ENCODE measurements around the gene MCM7.
"Not testable (repeated sequence)": the region's sequence is repeated elsewhere in the genome, so short reads cannot be mapped to it uniquely, and the experiment has no call there.

Gene MCM7

GRCh38 chr7:100101016-100101862, at the start of gene MCM7, which contains the start of gene AP4M1:
Gene MCM7, minus strand, starts transcription at chr7:100101397. Its CDS starts 103 bp downstream, at chr7:100101294.
Gene AP4M1, plus strand, starts transcription at chr7:100101643. Its CDS starts 72 bp downstream, at chr7:100101715.
- Histone ChIP-seq H2AFZ (ENCODE audit: low read depth, low read length) (no peak within 1 kb of the TSS), H3K4me3 (ENCODE audit: low read length) (peak within 1 kb of the TSS; percentile 81), H3K27me3 (ENCODE audit: insufficient read depth, low read length) (no peaks in the 10 kb centered on the region), H3K36me3 (ENCODE audit: insufficient read depth, low read length) (peaks cover 50% of the 10 kb centered on the region), H3K9me3 (ENCODE audit: low read length) (no peaks in the 10 kb centered on the region), H3K4me1 (ENCODE audit: insufficient read depth, low read length) (peaks cover 24% of the 10 kb centered on the region)

GRCh38 chr7:100148559-100149328, 47.5 kb upstream of the MCM7 start, which contains the start of gene LAMTOR4:
Gene LAMTOR4, plus strand, starts transcription at chr7:100148918. Its CDS starts 55 bp downstream, at chr7:100148973.
- Histone ChIP-seq H3K4me1 (ENCODE audit: insufficient read depth, low read length) (peaks cover 11% of the 10 kb centered on the region), H3K36me3 (ENCODE audit: insufficient read depth, low read length) (peaks cover 19% of the 10 kb centered on the region), H3K27me3 (ENCODE audit: insufficient read depth, low read length) (no peaks in the 10 kb centered on the region), H3K4me3 (ENCODE audit: low read length) (peak within 1 kb of the TSS; percentile 89), H2AFZ (ENCODE audit: low read depth, low read length) (peak within 1 kb of the TSS; percentile 66), H3K9me3 (ENCODE audit: low read length) (no peaks in the 10 kb centered on the region)

GRCh38 chr7:100148225-100148558, 47.0 kb upstream of the MCM7 start:
- H2AFZ ChIP-seq (ENCODE audit: low read depth, low read length): peak overlapping the region; percentile 66
- peak overlapping the region; percentile 89 for H3K4me3 ChIP-seq (ENCODE audit: low read length)
- peaks cover 11% of the 10 kb centered on the region for H3K4me1 ChIP-seq (ENCODE audit: insufficient read depth, low read length)
- H3K9me3 ChIP-seq (ENCODE audit: low read length): no peaks in the 10 kb centered on the region
- no peaks in the 10 kb centered on the region for H3K27me3 ChIP-seq (ENCODE audit: insufficient read depth, low read length)
- peaks cover 13% of the 10 kb centered on the region for H3K36me3 ChIP-seq (ENCODE audit: insufficient read depth, low read length)

- Histone ChIP-seq H3K4me3 (ENCODE audit: low read length) (no peak overlapping the region), H3K27me3 (ENCODE audit: insufficient read depth, low read length) (no peaks in the 10 kb centered on the region), H3K4me1 (ENCODE audit: insufficient read depth, low read length) (peaks cover 11% of the 10 kb centered on the region), H3K36me3 (ENCODE audit: insufficient read depth, low read length) (peaks cover 6% of the 10 kb centered on the region), H3K9me3 (ENCODE audit: low read length) (no peaks in the 10 kb centered on the region), H2AFZ (ENCODE audit: low read depth, low read length) (no peak overlapping the region)
Measured at GRCh38 chr7:100147278-100147677, 46.1 kb upstream of the MCM7 start.

- H3K36me3 ChIP-seq (ENCODE audit: insufficient read depth, low read length); H3K27me3 ChIP-seq (ENCODE audit: insufficient read depth, low read length); H2AFZ ChIP-seq (ENCODE audit: low read depth, low read length); H3K9me3 ChIP-seq (ENCODE audit: low read length); H3K4me3 ChIP-seq (ENCODE audit: low read length): not testable (repeated sequence)
- H3K4me1 ChIP-seq (ENCODE audit: insufficient read depth, low read length): peaks cover 11% of the 10 kb centered on the region
Measured at GRCh38 chr7:100146350-100146749, 45.2 kb upstream of the MCM7 start.

GRCh38 chr7:100142461-100142860, 41.3 kb upstream of the MCM7 start:
- no peak overlapping the region for H3K4me3 ChIP-seq (ENCODE audit: low read length)
- no peaks in the 10 kb centered on the region for H3K9me3 ChIP-seq (ENCODE audit: low read length)
- no peaks in the 10 kb centered on the region for H3K4me1 ChIP-seq (ENCODE audit: insufficient read depth, low read length)
- H3K36me3 ChIP-seq (ENCODE audit: insufficient read depth, low read length): no peaks in the 10 kb centered on the region
- no peaks in the 10 kb centered on the region for H3K27me3 ChIP-seq (ENCODE audit: insufficient read depth, low read length)
- H2AFZ ChIP-seq (ENCODE audit: low read depth, low read length): no peak overlapping the region

- Histone ChIP-seq H3K9me3 (ENCODE audit: low read length) (no peaks in the 10 kb centered on the region), H3K27me3 (ENCODE audit: insufficient read depth, low read length) (no peaks in the 10 kb centered on the region), H3K4me1 (ENCODE audit: insufficient read depth, low read length) (no peaks in the 10 kb centered on the region), H3K36me3 (ENCODE audit: insufficient read depth, low read length) (no peaks in the 10 kb centered on the region), H3K4me3 (ENCODE audit: low read length) (no peak overlapping the region), H2AFZ (ENCODE audit: low read depth, low read length) (peak overlapping the region; percentile 10)
Measured at GRCh38 chr7:100141555-100141949, 40.4 kb upstream of the MCM7 start.

- no peaks in the 10 kb centered on the region for H3K27me3 ChIP-seq (ENCODE audit: insufficient read depth, low read length)
- H3K9me3 ChIP-seq (ENCODE audit: low read length): no peaks in the 10 kb centered on the region
- no peak overlapping the region for H2AFZ ChIP-seq (ENCODE audit: low read depth, low read length)
- no peak overlapping the region for H3K4me3 ChIP-seq (ENCODE audit: low read length)
- peaks cover under 1% of the 10 kb centered on the region for H3K4me1 ChIP-seq (ENCODE audit: insufficient read depth, low read length)
- H3K36me3 ChIP-seq (ENCODE audit: insufficient read depth, low read length): no peaks in the 10 kb centered on the region
Measured at GRCh38 chr7:100137851-100138760, 36.9 kb upstream of the MCM7 start.

GRCh38 chr7:100132697-100133151, 31.5 kb upstream of the MCM7 start:
- Histone ChIP-seq H3K9me3 (ENCODE audit: low read length) (no peaks in the 10 kb centered on the region), H3K27me3 (ENCODE audit: insufficient read depth, low read length) (no peaks in the 10 kb centered on the region), H3K4me3 (ENCODE audit: low read length) (no peak overlapping the region), H3K36me3 (ENCODE audit: insufficient read depth, low read length) (no peaks in the 10 kb centered on the region), H3K4me1 (ENCODE audit: insufficient read depth, low read length) (peaks cover 14% of the 10 kb centered on the region), H2AFZ (ENCODE audit: low read depth, low read length) (no peak overlapping the region)

GRCh38 chr7:100132126-100132525, 30.9 kb upstream of the MCM7 start:
- Histone ChIP-seq H2AFZ (ENCODE audit: low read depth, low read length) (no peak overlapping the region), H3K4me1 (ENCODE audit: insufficient read depth, low read length) (peaks cover 16% of the 10 kb centered on the region), H3K27me3 (ENCODE audit: insufficient read depth, low read length) (no peaks in the 10 kb centered on the region), H3K4me3 (ENCODE audit: low read length) (no peak overlapping the region), H3K36me3 (ENCODE audit: insufficient read depth, low read length) (no peaks in the 10 kb centered on the region), H3K9me3 (ENCODE audit: low read length) (no peaks in the 10 kb centered on the region)

GRCh38 chr7:100130608-100131453, 29.6 kb upstream of the MCM7 start:
- Histone ChIP-seq H3K36me3 (ENCODE audit: insufficient read depth, low read length) (no peaks in the 10 kb centered on the region), H2AFZ (ENCODE audit: low read depth, low read length) (no peak overlapping the region), H3K27me3 (ENCODE audit: insufficient read depth, low read length) (no peaks in the 10 kb centered on the region), H3K4me3 (ENCODE audit: low read length) (no peak overlapping the region), H3K9me3 (ENCODE audit: low read length) (no peaks in the 10 kb centered on the region), H3K4me1 (ENCODE audit: insufficient read depth, low read length) (peaks cover 16% of the 10 kb centered on the region)

GRCh38 chr7:100130220-100130607, 29.0 kb upstream of the MCM7 start:
- H3K4me3 ChIP-seq (ENCODE audit: low read length); H2AFZ ChIP-seq (ENCODE audit: low read depth, low read length); H3K9me3 ChIP-seq (ENCODE audit: low read length); H3K27me3 ChIP-seq (ENCODE audit: insufficient read depth, low read length); H3K36me3 ChIP-seq (ENCODE audit: insufficient read depth, low read length): not testable (repeated sequence)
- H3K4me1 ChIP-seq (ENCODE audit: insufficient read depth, low read length): peaks cover 16% of the 10 kb centered on the region
